Neural progenitor cell (in vitro differentiated cells): ENCODE data around the gene MINDY4. TPM values are rescaled to one million over a fixed set of nuclear protein-coding genes. Genes with fewer than 3 reads are reported as not detected.

Experiments
- DNase-seq: peaks from one replicate; pipeline ENCODE4 v3.0.0-alpha.2; 2016; ENCODE audit warnings: low spot score
- H2AFZ ChIP-seq: fragments of 200-600 bp; sonication (generic); replicated peaks from 2 replicates; pipeline ENCODE4 v1.6.1; 2016; ENCODE audit warnings: antibody characterized with exemption
- H3F3A ChIP-seq: fragments of 200-600 bp; sonication (generic); 2 replicates; pipeline ENCODE4 v1.6.1; 2016; ENCODE audit warnings: antibody characterized with exemption, low read depth
- H3K27ac ChIP-seq: fragments of 200-600 bp; sonication (generic); 2 replicates; pipeline ENCODE4 v1.5.1; 2016; ENCODE audit warnings: mild to moderate bottlenecking
- H3K27me3 ChIP-seq: fragments of 200-600 bp; sonication (generic); 2 replicates; pipeline ENCODE4 v1.6.1; 2016; ENCODE audit warnings: mild to moderate bottlenecking, moderate library complexity
- H3K36me3 ChIP-seq: fragments of 200-600 bp; sonication (generic); 2 replicates; pipeline ENCODE4 v1.5.1; 2016
- H3K4me1 ChIP-seq: fragments of 200-600 bp; sonication (generic); 2 replicates; pipeline ENCODE4 v1.6.1; 2016; ENCODE audit warnings: mixed run types
- H3K4me2 ChIP-seq: fragments of 200-600 bp; sonication (generic); 2 replicates; pipeline ENCODE4 v1.6.1; 2016
- H3K4me3 ChIP-seq: fragments of 200-600 bp; sonication (generic); 2 replicates; pipeline ENCODE4 v1.5.1; 2016
- H3K79me2 ChIP-seq: fragments of 200-600 bp; sonication (generic); 2 replicates; pipeline ENCODE4 v1.6.1; 2016; ENCODE audit warnings: low read depth
- H3K9ac ChIP-seq: fragments of 200-600 bp; sonication (generic); 2 replicates; pipeline ENCODE4 v1.6.1; 2016
- H3K9me3 ChIP-seq: fragments of 200-600 bp; sonication (generic); 2 replicates; pipeline ENCODE4 v1.5.1; 2016; ENCODE audit warnings: low read depth
- H4K20me1 ChIP-seq: fragments of 200-600 bp; sonication (generic); 2 replicates; pipeline ENCODE4 v1.6.1; 2016; ENCODE audit warnings: low read depth
- H3K27ac Mint-ChIP-seq: 3 replicates; pipeline ENCODE4 v1.8.0; 2021; ENCODE audit warnings: mixed read lengths
- H3K27me3 Mint-ChIP-seq: 2 replicates; pipeline ENCODE4 v1.8.0; 2022; ENCODE audit warnings: low read depth, mild to moderate bottlenecking, inconsistent platforms, moderate library complexity, mixed read lengths; ENCODE audit not compliant: insufficient read depth
- H3K36me3 Mint-ChIP-seq: 3 replicates; pipeline ENCODE4 v1.8.0; 2021; ENCODE audit warnings: mixed read lengths
- H3K4me1 Mint-ChIP-seq: 3 replicates; pipeline ENCODE4 v1.8.0; 2021; ENCODE audit warnings: mixed read lengths
- H3K4me3 Mint-ChIP-seq: 3 replicates; pipeline ENCODE4 v1.8.0; 2021; ENCODE audit warnings: mild to moderate bottlenecking, moderate library complexity, mixed read lengths
- H3K9me3 Mint-ChIP-seq: 3 replicates; pipeline ENCODE4 v1.8.0; 2020; ENCODE audit warnings: mixed read lengths
- EZH2 ChIP-seq: fragments of 200-600 bp; sonication (generic); IDR thresholded peaks from 2 replicates; pipeline ENCODE4 v1.6.1; 2017; ENCODE audit warnings: antibody characterized with exemption, mild to moderate bottlenecking, moderate library complexity
- EZH2phosphoT487 ChIP-seq: fragments of 200-600 bp; sonication (generic); IDR thresholded peaks from 2 replicates; pipeline ENCODE4 v1.6.1; 2017; ENCODE audit warnings: antibody characterized with exemption
- total RNA-seq: library from RNA; depleted of rRNA; stranded (reverse); fragments of >200 nt; gene quantifications from 2 replicates; pipeline ENCODE4 v1.2.3, GENCODE V29; 2015; ENCODE audit warnings: low replicate concordance
- TF ChIP-seq, protein P1 (sequence below): fragments of 200-600 bp; sonication (generic); IDR thresholded peaks from 2 replicates; pipeline ENCODE4 v1.5.1; 2017; ENCODE audit warnings: antibody characterized with exemption, mild to moderate bottlenecking

MINDY4 gene
- total RNA-seq, 1 donor from 2014 or later: 5.9 TPM

GRCh38 chr7:30899630-30900029 is 128.4 kb downstream of the MINDY4 start:
- H3K4me1 Mint-ChIP-seq: peaks cover 15% of the 10 kb centered on the region

GRCh38 chr7:30900053-30900452 is 128.8 kb downstream of the MINDY4 start:
- no peaks in the 10 kb centered on the region for H3K27me3 ChIP-seq
- no peak overlapping the region for H3K4me3 ChIP-seq
- DNase-seq: no peak
- H2AFZ ChIP-seq: no peak overlapping the region
- H3K27ac ChIP-seq: no peak overlapping the region
- H3K9me3 ChIP-seq: no peaks in the 10 kb centered on the region
- H3K36me3 Mint-ChIP-seq: no peaks in the 10 kb centered on the region
- H3F3A ChIP-seq: no peaks in the 10 kb centered on the region
- H3K4me2 ChIP-seq: no peak overlapping the region
- H3K4me1 ChIP-seq: no peaks in the 10 kb centered on the region
- peaks cover 15% of the 10 kb centered on the region for H3K4me1 Mint-ChIP-seq
- no peaks in the 10 kb centered on the region for H3K9me3 Mint-ChIP-seq
- no peak overlapping the region for H3K27ac Mint-ChIP-seq
- no peak overlapping the region for H3K4me3 Mint-ChIP-seq
- TF ChIP-seq EZH2phosphoT487 (no peak), EZH2 (no peak)
- TF ChIP-seq, protein P1, sequence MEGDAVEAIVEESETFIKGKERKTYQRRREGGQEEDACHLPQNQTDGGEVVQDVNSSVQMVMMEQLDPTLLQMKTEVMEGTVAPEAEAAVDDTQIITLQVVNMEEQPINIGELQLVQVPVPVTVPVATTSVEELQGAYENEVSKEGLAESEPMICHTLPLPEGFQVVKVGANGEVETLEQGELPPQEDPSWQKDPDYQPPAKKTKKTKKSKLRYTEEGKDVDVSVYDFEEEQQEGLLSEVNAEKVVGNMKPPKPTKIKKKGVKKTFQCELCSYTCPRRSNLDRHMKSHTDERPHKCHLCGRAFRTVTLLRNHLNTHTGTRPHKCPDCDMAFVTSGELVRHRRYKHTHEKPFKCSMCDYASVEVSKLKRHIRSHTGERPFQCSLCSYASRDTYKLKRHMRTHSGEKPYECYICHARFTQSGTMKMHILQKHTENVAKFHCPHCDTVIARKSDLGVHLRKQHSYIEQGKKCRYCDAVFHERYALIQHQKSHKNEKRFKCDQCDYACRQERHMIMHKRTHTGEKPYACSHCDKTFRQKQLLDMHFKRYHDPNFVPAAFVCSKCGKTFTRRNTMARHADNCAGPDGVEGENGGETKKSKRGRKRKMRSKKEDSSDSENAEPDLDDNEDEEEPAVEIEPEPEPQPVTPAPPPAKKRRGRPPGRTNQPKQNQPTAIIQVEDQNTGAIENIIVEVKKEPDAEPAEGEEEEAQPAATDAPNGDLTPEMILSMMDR: no peak
- H3K9ac ChIP-seq: no peak overlapping the region
- peaks cover 6% of the 10 kb centered on the region for H3K27me3 Mint-ChIP-seq
- no peaks in the 10 kb centered on the region for H4K20me1 ChIP-seq
- no peaks in the 10 kb centered on the region for H3K36me3 ChIP-seq
- no peaks in the 10 kb centered on the region for H3K79me2 ChIP-seq

More at GRCh38 chr7:30899630-30900029, 128.4 kb downstream of the MINDY4 start:
- Mint-ChIP-seq H3K36me3 (no peaks in the 10 kb centered on the region), H3K4me3 (no peak overlapping the region), H3K27ac (no peak overlapping the region), H3K9me3 (no peaks in the 10 kb centered on the region), H3K27me3 (peaks cover 6% of the 10 kb centered on the region)
- Histone ChIP-seq H3K27me3 (no peaks in the 10 kb centered on the region), H2AFZ (no peak overlapping the region), H3K4me3 (no peak overlapping the region), H3K27ac (no peak overlapping the region), H3K4me2 (no peak overlapping the region), H3K9ac (no peak overlapping the region), H3K79me2 (no peaks in the 10 kb centered on the region), H3K36me3 (no peaks in the 10 kb centered on the region), H3F3A (no peaks in the 10 kb centered on the region), H3K4me1 (no peaks in the 10 kb centered on the region), H3K9me3 (no peaks in the 10 kb centered on the region), H4K20me1 (no peaks in the 10 kb centered on the region)
- TF ChIP-seq EZH2phosphoT487 (no peak), EZH2 (no peak)
- TF ChIP-seq, protein P1: no peak
- no peak for DNase-seq

DNA sequence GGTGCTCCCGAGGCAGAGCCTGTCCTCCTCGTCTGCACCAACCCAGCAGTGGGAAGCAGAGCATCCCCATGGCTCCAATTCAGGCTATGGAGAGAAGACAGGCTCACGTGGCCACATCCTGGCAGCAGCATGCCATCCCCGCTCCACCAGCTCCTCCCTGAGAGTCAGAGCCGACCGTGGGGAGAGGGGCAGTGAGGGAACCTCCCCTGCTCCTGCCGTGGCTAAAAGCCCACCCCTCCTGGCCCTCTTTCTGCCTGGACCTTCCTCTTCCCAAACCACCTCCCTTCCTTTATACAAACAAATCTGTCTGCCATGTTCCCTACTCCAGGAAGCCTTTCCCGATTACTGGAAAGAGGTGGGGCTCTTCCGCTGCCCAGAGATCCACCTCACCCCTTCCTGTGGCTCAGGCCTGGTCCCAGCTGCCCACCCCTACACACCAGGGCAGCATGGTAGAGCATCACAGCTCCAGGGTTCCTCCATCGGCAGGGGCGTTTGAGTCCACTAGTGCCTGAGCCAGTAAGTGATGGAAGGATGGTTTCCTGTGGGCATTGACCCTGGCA is 129.7 kb downstream of the MINDY4 start:
- Histone ChIP-seq H3K27ac (no peak overlapping the region), H3K9ac (no peak overlapping the region), H3K4me1 (no peaks in the 10 kb centered on the region), H3F3A (no peaks in the 10 kb centered on the region), H3K4me2 (no peak overlapping the region), H3K4me3 (no peak overlapping the region), H3K36me3 (no peaks in the 10 kb centered on the region), H3K27me3 (no peaks in the 10 kb centered on the region), H4K20me1 (no peaks in the 10 kb centered on the region), H2AFZ (no peak overlapping the region), H3K9me3 (no peaks in the 10 kb centered on the region), H3K79me2 (no peaks in the 10 kb centered on the region)
- no peak overlapping the region for H3K4me3 Mint-ChIP-seq
- H3K36me3 Mint-ChIP-seq: no peaks in the 10 kb centered on the region
- peaks cover 10% of the 10 kb centered on the region for H3K4me1 Mint-ChIP-seq
- peaks cover 6% of the 10 kb centered on the region for H3K27me3 Mint-ChIP-seq
- no peak overlapping the region for H3K27ac Mint-ChIP-seq
- TF ChIP-seq, protein P1: no peak
- TF ChIP-seq EZH2 (no peak), EZH2phosphoT487 (no peak)
- no peaks in the 10 kb centered on the region for H3K9me3 Mint-ChIP-seq
- no peak for DNase-seq
